Astrocyte of the cerebellum (primary cell): ENCODE data around the gene ZIM2.
A peak's percentile ranks its signal among the peaks of the same experiment; 100 is the strongest.

Experiments used
- DNase-seq: peaks from one replicate; pipeline ENCODE4 v3.0.0-alpha.2; 2011; ENCODE audit warnings: low read depth
- H3K4me3 ChIP-seq: 2 replicates; pipeline ENCODE4 v1.5.1; 2011; ENCODE audit warnings: mild to moderate bottlenecking, low read depth, low read length, moderate library complexity
- CTCF ChIP-seq: IDR thresholded peaks from 2 replicates; pipeline ENCODE4 v1.5.1; 2012; ENCODE audit warnings: low read length, low read depth, moderate library complexity, mild to moderate bottlenecking; ENCODE audit errors: missing control alignments
- in situ Hi-C: cut with HindIII; loops from 2 replicates; pipeline ENCODE4 v1.10.0; 2017; ENCODE audit warnings: low sequenced_read_pairs

ZIM2 gene

GRCh38 chr19:56839652-56840450, 675 bp downstream of the ZIM2 start:
- peak overlapping the region; percentile 22 for H3K4me3 ChIP-seq
- in situ Hi-C loops = no loop called here
- no peak for TF ChIP-seq CTCF
- peak; percentile 65 for DNase-seq

- DNase-seq = peak; percentile 72
- in situ Hi-C loops = no loop called here
- H3K4me3 ChIP-seq = peak overlapping the region; percentile 41
- no peak for TF ChIP-seq CTCF
Observed at GRCh38 chr19:56838909-56839651, 1.4 kb downstream of the ZIM2 start.

GRCh38 chr19:56838024-56838908, 2.3 kb downstream of the ZIM2 start:
- peak overlapping the region; percentile 41 for H3K4me3 ChIP-seq
- in situ Hi-C loops = no loop called here
- peak; percentile 14 for TF ChIP-seq CTCF
- no peak for DNase-seq

GRCh38 chr19:56837492-56838023, 3.0 kb downstream of the ZIM2 start:
- peak overlapping the region; percentile 41 for H3K4me3 ChIP-seq
- in situ Hi-C loops = no loop called here
- no peak for DNase-seq
- no peak for TF ChIP-seq CTCF

GRCh38 chr19:56837004-56837403, 3.5 kb downstream of the ZIM2 start:
- no peak for DNase-seq
- H3K4me3 ChIP-seq = no peak overlapping the region
- TF ChIP-seq CTCF = no peak
- in situ Hi-C loops = no loop called here

GRCh38 chr19:56836059-56836458, 4.5 kb downstream of the ZIM2 start:
- in situ Hi-C loops = no loop called here
- DNase-seq = no peak
- H3K4me3 ChIP-seq = no peak overlapping the region
- TF ChIP-seq CTCF = no peak
